ENCODE results near the gene UNC5B.
"Not testable (repeated sequence)": the region's sequence is repeated elsewhere in the genome, so short reads cannot be mapped to it uniquely, and the experiment has no call there.

Gene UNC5B

GRCh38 chr10:71270301-71271220, 58.2 kb downstream of the UNC5B start:
- in situ Hi-C loops (cut with MboI; ENCODE audit: low pct_unique_long_range_greater_than_20kb, low sequenced_read_pairs), result no loop called here
- DNase-seq, result peak; percentile 73

GRCh38 chr10:71271662-71272055, 59.3 kb downstream of the UNC5B start:
- in situ Hi-C loops (cut with MboI; ENCODE audit: low pct_unique_long_range_greater_than_20kb, low sequenced_read_pairs), result no loop called here

GRCh38 chr10:71272056-71272771, 59.8 kb downstream of the UNC5B start:
- in situ Hi-C loops (cut with MboI; ENCODE audit: low pct_unique_long_range_greater_than_20kb, low sequenced_read_pairs), result no loop called here
- no peak for DNase-seq

More at GRCh38 chr10:71271662-71272055, 59.3 kb downstream of the UNC5B start:
- no peak for DNase-seq

- in situ Hi-C loops (cut with MboI; ENCODE audit: low pct_unique_long_range_greater_than_20kb, low sequenced_read_pairs); DNase-seq: not testable (repeated sequence)
Measured at GRCh38 chr10:71272974-71273373, 60.6 kb downstream of the UNC5B start.

GRCh38 chr10:71273506-71273905, 61.1 kb downstream of the UNC5B start:
- in situ Hi-C loops (cut with MboI; ENCODE audit: low pct_unique_long_range_greater_than_20kb, low sequenced_read_pairs), result no loop called here
- no peak for DNase-seq

- peak; percentile 35 for DNase-seq
- in situ Hi-C loops (cut with MboI; ENCODE audit: low pct_unique_long_range_greater_than_20kb, low sequenced_read_pairs), result no loop called here
Measured at GRCh38 chr10:71274901-71275796, 62.8 kb downstream of the UNC5B start.

- in situ Hi-C loops (cut with MboI; ENCODE audit: low pct_unique_long_range_greater_than_20kb, low sequenced_read_pairs), result no loop called here
- no peak for DNase-seq
Measured at GRCh38 chr10:71276873-71277272, 64.5 kb downstream of the UNC5B start.

GRCh38 chr10:71277914-71278665, 65.7 kb downstream of the UNC5B start:
- no peak for DNase-seq
- in situ Hi-C loops (cut with MboI; ENCODE audit: low pct_unique_long_range_greater_than_20kb, low sequenced_read_pairs), result no loop called here

GRCh38 chr10:71278691-71279588, 66.6 kb downstream of the UNC5B start:
- DNase-seq, result no peak
- in situ Hi-C loops (cut with MboI; ENCODE audit: low pct_unique_long_range_greater_than_20kb, low sequenced_read_pairs), result no loop called here

GRCh38 chr10:71279590-71280170, 67.3 kb downstream of the UNC5B start:
- DNase-seq, result no peak
- in situ Hi-C loops (cut with MboI; ENCODE audit: low pct_unique_long_range_greater_than_20kb, low sequenced_read_pairs), result loop anchor here (10.0 kb wide), 1 partner anchor 365 kb away; no protein-coding TSS in a partner anchor

- in situ Hi-C loops (cut with MboI; ENCODE audit: low pct_unique_long_range_greater_than_20kb, low sequenced_read_pairs), result loop anchor here (10.0 kb wide), 1 partner anchor 365 kb away; no protein-coding TSS in a partner anchor
- DNase-seq, result no peak
Measured at GRCh38 chr10:71280216-71280615, 67.8 kb downstream of the UNC5B start.

- in situ Hi-C loops (cut with MboI; ENCODE audit: low pct_unique_long_range_greater_than_20kb, low sequenced_read_pairs), result loop anchor here (10.0 kb wide), 1 partner anchor 366 kb away; no protein-coding TSS in a partner anchor
- no peak for DNase-seq
Measured at GRCh38 chr10:71280825-71281224, 68.5 kb downstream of the UNC5B start.

GRCh38 chr10:71281646-71282322, 69.4 kb downstream of the UNC5B start:
- DNase-seq, result no peak
- in situ Hi-C loops (cut with MboI; ENCODE audit: low pct_unique_long_range_greater_than_20kb, low sequenced_read_pairs), result loop anchor here (10.0 kb wide), 1 partner anchor 367 kb away; no protein-coding TSS in a partner anchor

GRCh38 chr10:71282323-71282680, 69.9 kb downstream of the UNC5B start:
- in situ Hi-C loops (cut with MboI; ENCODE audit: low pct_unique_long_range_greater_than_20kb, low sequenced_read_pairs), result loop anchor here (10.0 kb wide), 1 partner anchor 368 kb away; no protein-coding TSS in a partner anchor
- DNase-seq, result no peak

GRCh38 chr10:71283410-71283809, 71.0 kb downstream of the UNC5B start:
- in situ Hi-C loops (cut with MboI; ENCODE audit: low pct_unique_long_range_greater_than_20kb, low sequenced_read_pairs), result loop anchor here (10.0 kb wide), 1 partner anchor 369 kb away; no protein-coding TSS in a partner anchor
- DNase-seq, result no peak

GRCh38 chr10:71283876-71284275, 71.5 kb downstream of the UNC5B start:
- DNase-seq, result no peak
- in situ Hi-C loops (cut with MboI; ENCODE audit: low pct_unique_long_range_greater_than_20kb, low sequenced_read_pairs), result loop anchor here (10.0 kb wide), 1 partner anchor 369 kb away; no protein-coding TSS in a partner anchor

All from KBM-7 (cell line).